ENCODE data around the gene MTA1.

The MTA1 gene

DNA sequence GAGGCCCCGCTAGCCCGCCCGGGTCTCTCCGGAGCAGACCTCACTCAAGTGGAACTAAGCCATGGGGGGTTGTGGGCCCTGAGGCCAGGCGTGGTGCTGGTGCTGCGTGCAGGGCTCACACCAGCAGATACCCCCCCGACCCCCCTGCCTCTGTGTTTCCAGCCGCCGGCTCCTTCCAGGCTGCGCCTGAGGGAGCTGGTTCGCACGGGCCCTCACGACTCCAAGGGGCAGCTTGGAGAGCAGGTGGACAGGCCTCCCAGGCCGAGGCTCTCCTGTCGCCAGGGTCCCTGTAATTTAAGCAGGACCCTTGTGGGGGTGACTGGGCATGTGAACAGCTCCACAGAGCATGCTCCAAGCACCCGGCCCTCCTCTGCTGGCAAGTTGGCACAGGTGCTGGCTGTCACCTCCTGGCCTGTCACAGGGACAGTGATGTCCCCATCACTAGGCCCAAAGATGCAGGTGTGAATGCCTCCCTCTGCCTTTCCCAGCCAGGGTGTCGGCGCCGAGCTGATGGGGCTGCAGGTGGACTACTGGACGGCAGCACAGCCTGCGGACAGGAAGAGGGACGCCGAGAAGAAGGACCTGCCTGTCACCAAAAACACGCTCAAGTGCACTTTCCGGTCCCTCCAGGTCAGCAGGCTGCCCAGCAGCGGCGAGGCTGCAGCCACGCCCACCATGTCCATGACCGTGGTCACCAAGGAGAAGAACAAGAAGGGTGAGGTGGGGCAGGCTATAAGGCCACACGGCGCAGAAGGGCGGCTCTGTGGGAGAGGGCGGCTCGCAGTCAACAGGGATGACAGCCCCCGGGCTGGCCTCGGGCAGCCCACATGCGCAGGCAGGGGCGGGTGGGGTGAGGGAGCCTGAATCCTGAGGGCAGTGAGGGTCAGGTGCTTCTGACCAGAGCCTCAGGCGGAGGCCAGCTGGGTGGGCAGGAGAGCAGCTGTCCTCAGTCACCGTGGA, 27.2 kb upstream of the MTA1 start:
- no peak overlapping the region for H2AFZ ChIP-seq (ENCODE audit: low read depth, low read length, severe bottlenecking)
- H3K27me3 ChIP-seq (ENCODE audit: low read length) = no peaks in the 10 kb centered on the region
- no peak overlapping the region for H3K4me2 ChIP-seq (ENCODE audit: low read depth, low read length, poor library complexity, severe bottlenecking)
- no peaks in the 10 kb centered on the region for H4K20me1 ChIP-seq (ENCODE audit: low read depth, low read length)
- no peak for TF ChIP-seq EZH2phosphoT487 (conservative IDR thresholded peaks at IDR 0.05; ENCODE audit: low read length)
- TF ChIP-seq, protein P1, sequence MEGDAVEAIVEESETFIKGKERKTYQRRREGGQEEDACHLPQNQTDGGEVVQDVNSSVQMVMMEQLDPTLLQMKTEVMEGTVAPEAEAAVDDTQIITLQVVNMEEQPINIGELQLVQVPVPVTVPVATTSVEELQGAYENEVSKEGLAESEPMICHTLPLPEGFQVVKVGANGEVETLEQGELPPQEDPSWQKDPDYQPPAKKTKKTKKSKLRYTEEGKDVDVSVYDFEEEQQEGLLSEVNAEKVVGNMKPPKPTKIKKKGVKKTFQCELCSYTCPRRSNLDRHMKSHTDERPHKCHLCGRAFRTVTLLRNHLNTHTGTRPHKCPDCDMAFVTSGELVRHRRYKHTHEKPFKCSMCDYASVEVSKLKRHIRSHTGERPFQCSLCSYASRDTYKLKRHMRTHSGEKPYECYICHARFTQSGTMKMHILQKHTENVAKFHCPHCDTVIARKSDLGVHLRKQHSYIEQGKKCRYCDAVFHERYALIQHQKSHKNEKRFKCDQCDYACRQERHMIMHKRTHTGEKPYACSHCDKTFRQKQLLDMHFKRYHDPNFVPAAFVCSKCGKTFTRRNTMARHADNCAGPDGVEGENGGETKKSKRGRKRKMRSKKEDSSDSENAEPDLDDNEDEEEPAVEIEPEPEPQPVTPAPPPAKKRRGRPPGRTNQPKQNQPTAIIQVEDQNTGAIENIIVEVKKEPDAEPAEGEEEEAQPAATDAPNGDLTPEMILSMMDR (IDR thresholded peaks at IDR 0.05; ENCODE audit: insufficient read depth, low read length, poor library complexity, severe bottlenecking) = no peak
- no peaks in the 10 kb centered on the region for H3K79me2 ChIP-seq (ENCODE audit: insufficient read depth, low read length)
- H3K9ac ChIP-seq (ENCODE audit: low read length) = no peak overlapping the region
- no peaks in the 10 kb centered on the region for H3K36me3 ChIP-seq (ENCODE audit: low read length)
- no peaks in the 10 kb centered on the region for H3K9me3 ChIP-seq (ENCODE audit: insufficient read depth, low read length)
- no peaks in the 10 kb centered on the region; the same call in 1 of the 2 replicates for H3F3A ChIP-seq (ENCODE audit: insufficient read depth)
- no peaks in the 10 kb centered on the region for H3K9me2 ChIP-seq (replicated peaks; ENCODE audit: insufficient read depth, low read length)
- H3K27ac ChIP-seq (ENCODE audit: low read depth, low read length) = no peak overlapping the region
- H3K4me3 ChIP-seq (ENCODE audit: insufficient read depth, low read length, poor library complexity, severe bottlenecking) = no peak overlapping the region

DNA sequence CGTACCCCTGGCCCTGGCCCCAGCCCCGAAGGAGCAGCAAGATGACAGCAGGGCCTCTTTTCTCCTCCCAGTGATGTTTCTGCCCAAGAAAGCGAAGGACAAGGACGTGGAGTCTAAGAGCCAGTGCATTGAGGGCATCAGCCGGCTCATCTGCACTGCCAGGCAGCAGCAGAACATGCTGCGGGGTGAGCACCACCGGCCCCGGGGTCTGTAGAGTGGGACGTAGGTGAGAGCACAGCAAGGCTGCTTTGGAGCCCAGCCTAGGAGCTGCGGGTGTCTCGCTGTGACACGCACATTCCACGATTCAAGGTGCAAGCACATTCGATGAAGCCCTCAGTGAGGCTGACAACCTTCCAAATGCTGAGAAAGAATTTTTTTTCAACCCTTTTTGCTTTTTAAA, 26.5 kb upstream of the MTA1 start:
- TF ChIP-seq, protein P1 (IDR thresholded peaks at IDR 0.05; ENCODE audit: insufficient read depth, low read length, poor library complexity, severe bottlenecking) = no peak
- no peak for TF ChIP-seq EZH2phosphoT487 (conservative IDR thresholded peaks at IDR 0.05; ENCODE audit: low read length)
- Histone ChIP-seq H3K4me3 (ENCODE audit: insufficient read depth, low read length, poor library complexity, severe bottlenecking) (no peak overlapping the region), H3F3A (ENCODE audit: insufficient read depth) (no peaks in the 10 kb centered on the region; the same call in 1 of the 2 replicates), H3K9me3 (ENCODE audit: insufficient read depth, low read length) (no peaks in the 10 kb centered on the region), H3K27me3 (ENCODE audit: low read length) (no peaks in the 10 kb centered on the region), H3K27ac (ENCODE audit: low read depth, low read length) (no peak overlapping the region), H3K4me2 (ENCODE audit: low read depth, low read length, poor library complexity, severe bottlenecking) (no peak overlapping the region), H3K79me2 (ENCODE audit: insufficient read depth, low read length) (no peaks in the 10 kb centered on the region), H3K36me3 (ENCODE audit: low read length) (no peaks in the 10 kb centered on the region), H2AFZ (ENCODE audit: low read depth, low read length, severe bottlenecking) (no peak overlapping the region), H4K20me1 (ENCODE audit: low read depth, low read length) (no peaks in the 10 kb centered on the region), H3K9ac (ENCODE audit: low read length) (no peak overlapping the region), H3K9me2 (replicated peaks; ENCODE audit: insufficient read depth, low read length) (no peaks in the 10 kb centered on the region)

DNA sequence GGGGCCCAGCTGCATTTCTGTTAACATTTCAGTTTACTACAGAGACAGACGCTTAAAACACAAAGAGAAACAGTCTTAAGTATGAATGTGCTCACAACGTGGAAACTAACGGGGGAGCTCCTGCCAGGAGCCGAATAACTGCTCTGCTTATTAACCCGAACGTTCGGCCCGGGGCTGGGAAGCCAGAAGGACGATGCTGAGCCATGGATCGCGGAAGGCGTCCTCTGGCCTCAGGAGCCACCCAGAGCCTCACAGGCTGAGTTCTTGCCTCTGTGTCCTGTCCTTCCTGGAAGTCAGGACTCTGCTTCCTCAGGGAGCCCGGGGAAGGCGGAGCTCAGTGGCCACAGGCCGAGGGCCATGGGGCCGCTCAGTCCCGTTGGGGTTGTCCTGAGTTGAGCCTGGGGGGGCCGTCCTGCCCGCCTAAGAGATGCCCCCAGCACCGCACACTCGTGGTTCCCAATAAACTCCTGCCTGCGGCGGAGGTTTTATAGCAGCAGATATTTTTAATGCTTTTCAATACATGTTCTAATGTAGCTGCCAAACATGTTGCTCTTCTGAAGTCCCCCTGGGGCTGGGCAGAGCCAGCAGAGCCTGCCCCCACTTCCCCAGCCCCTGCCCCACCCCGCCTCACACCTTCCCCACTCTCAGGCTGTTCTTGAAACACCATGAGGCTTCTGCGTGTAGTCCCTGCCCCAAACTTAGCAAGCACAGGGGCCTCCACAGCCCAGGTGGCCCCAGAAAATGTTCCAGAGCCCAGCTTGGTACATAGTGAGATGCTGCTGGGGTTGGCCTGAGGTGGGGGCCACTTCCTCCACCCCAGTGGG, 24.7 kb upstream of the MTA1 start:
- no peak for TF ChIP-seq EZH2phosphoT487 (conservative IDR thresholded peaks at IDR 0.05; ENCODE audit: low read length)
- TF ChIP-seq, protein P1 (IDR thresholded peaks at IDR 0.05; ENCODE audit: insufficient read depth, low read length, poor library complexity, severe bottlenecking) = no peak
- no peak overlapping the region for H3K27ac ChIP-seq (ENCODE audit: low read depth, low read length)
- no peaks in the 10 kb centered on the region for H3K9me3 ChIP-seq (ENCODE audit: insufficient read depth, low read length)
- no peaks in the 10 kb centered on the region for H4K20me1 ChIP-seq (ENCODE audit: low read depth, low read length)
- no peaks in the 10 kb centered on the region for H3K9me2 ChIP-seq (replicated peaks; ENCODE audit: insufficient read depth, low read length)
- H3K4me2 ChIP-seq (ENCODE audit: low read depth, low read length, poor library complexity, severe bottlenecking) = no peak overlapping the region
- no peak overlapping the region for H3K9ac ChIP-seq (ENCODE audit: low read length)
- H3F3A ChIP-seq (ENCODE audit: insufficient read depth) = no peaks in the 10 kb centered on the region; the same call in 1 of the 2 replicates
- H3K79me2 ChIP-seq (ENCODE audit: insufficient read depth, low read length) = peaks cover 12% of the 10 kb centered on the region; the same call in 1 of the 2 replicates
- no peak overlapping the region for H2AFZ ChIP-seq (ENCODE audit: low read depth, low read length, severe bottlenecking)
- no peaks in the 10 kb centered on the region for H3K36me3 ChIP-seq (ENCODE audit: low read length)
- no peaks in the 10 kb centered on the region for H3K27me3 ChIP-seq (ENCODE audit: low read length)
- no peak overlapping the region for H3K4me3 ChIP-seq (ENCODE audit: insufficient read depth, low read length, poor library complexity, severe bottlenecking)

All from SU-DHL-6 (cell line).